Activated B cell treated with CpG ODN at 0.5 μM for 24 hours (primary cell): ENCODE measurements around the gene FKBP10. TPM values are rescaled to one million over a fixed set of nuclear protein-coding genes. Genes with fewer than 3 reads are reported as not detected.

Experiments used
- ATAC-seq: fragments of 200-7000 bp; cut with Tn5 transposase; one replicate; pipeline ENCODE4 v1.10.0; 2021; ENCODE audit warnings: low read depth, mild to moderate bottlenecking, moderate library complexity
- CTCF ChIA-PET: fragments of 350-600 bp; sonication (Branson Sonifier 250); formaldehyde crosslinking; loops from one replicate; lab custom pipeline; 2021; ENCODE audit warnings: antibody characterized with exemption; lab: Charles Lee
- POLR2A ChIA-PET: fragments of 350-600 bp; sonication (Branson Sonifier 250); formaldehyde crosslinking; loops from one replicate; lab custom pipeline; 2021; ENCODE audit warnings: antibody characterized with exemption; lab: Charles Lee
- DNase-seq: peaks from one replicate; pipeline ENCODE4 v3.0.0; 2022
- H3K27ac Mint-ChIP-seq: one replicate; pipeline ENCODE4 v1.8.0; 2020; ENCODE audit warnings: mixed read lengths
- H3K27me3 Mint-ChIP-seq: one replicate; pipeline ENCODE4 v1.8.0; 2021; ENCODE audit warnings: mixed read lengths
- H3K36me3 Mint-ChIP-seq: one replicate; pipeline ENCODE4 v1.8.0; 2021; ENCODE audit warnings: low read depth, mixed read lengths
- H3K4me1 Mint-ChIP-seq: one replicate; pipeline ENCODE4 v1.8.0; 2021; ENCODE audit warnings: mixed read lengths
- H3K4me3 Mint-ChIP-seq: one replicate; pipeline ENCODE4 v1.8.0; 2020; ENCODE audit warnings: mild to moderate bottlenecking, mixed read lengths
- H3K9me3 Mint-ChIP-seq: one replicate; pipeline ENCODE4 v1.8.0; 2020; ENCODE audit warnings: mixed read lengths
- CTCF ChIP-seq: fragments of 200-600 bp; IDR thresholded peaks from one replicate; pipeline ENCODE4 v1.8.0; 2022; ENCODE audit warnings: antibody characterized with exemption, mild to moderate bottlenecking
- intact Hi-C: fragments of 100-400 bp; cut with micrococcal nuclease; formaldehyde crosslinking; loops from one replicate; pipeline ENCODE4 v1.15.1; 2024
- total RNA-seq: library from RNA; stranded (reverse); gene quantifications from 2 replicates; pipeline ENCODE4 v1.2.3, GENCODE V29; 2022

Gene FKBP10
- total RNA-seq, 1 donor from 2014 or later = 0.86 TPM

DNA sequence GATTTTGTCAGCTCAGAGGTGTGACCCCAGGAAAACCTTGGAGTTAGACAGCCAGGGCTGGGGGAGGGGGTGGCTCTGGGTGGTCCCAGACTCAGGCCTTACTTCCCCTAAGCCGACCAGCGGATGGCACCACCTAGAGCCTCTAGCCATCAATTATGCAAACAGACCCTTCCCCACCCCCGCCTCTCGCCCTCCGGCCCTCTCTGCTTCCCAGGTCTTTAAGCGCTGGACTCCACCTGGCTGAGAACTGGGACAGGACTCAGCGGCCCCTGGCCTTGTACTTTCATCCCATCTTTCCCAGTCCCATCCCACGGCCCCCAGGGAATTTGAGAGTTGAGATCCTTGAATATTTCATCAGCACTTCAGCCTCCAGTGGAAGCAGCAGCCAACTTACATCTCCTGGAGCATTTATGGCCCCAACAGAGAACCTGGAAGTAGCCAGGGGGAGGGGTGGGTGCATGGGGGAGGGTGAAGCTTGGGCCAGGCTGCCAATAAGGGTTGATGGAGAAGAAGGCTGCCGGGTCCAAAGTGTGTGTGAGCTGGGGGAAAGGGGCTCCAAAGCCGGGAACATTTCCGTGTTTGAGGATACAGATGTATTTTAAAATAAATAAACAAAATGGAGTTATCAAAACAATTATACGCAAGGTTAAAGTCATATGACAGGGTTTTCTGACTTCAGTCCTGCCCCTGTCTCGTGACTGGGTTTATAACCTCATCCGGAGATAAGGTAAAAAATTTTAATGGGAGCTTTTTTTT is 18.8 kb upstream of the FKBP10 start:
- ChIA-PET POLR2A (interaction anchor here (0.5 kb wide), 1 partner anchor 316 kb away, joined by 6 read pairs; no protein-coding TSS in a partner anchor), CTCF (interaction anchor here (1.9 kb wide), 1 partner anchor 56 kb away, joined by 5 read pairs; no protein-coding TSS in a partner anchor)
- no peak for DNase-seq
- H3K27ac Mint-ChIP-seq = no peak overlapping the region
- H3K36me3 Mint-ChIP-seq = no peaks in the 10 kb centered on the region
- peaks cover 2% of the 10 kb centered on the region for H3K4me1 Mint-ChIP-seq
- ATAC-seq = no peak
- H3K27me3 Mint-ChIP-seq = no peaks in the 10 kb centered on the region
- intact Hi-C loops = no loop called here
- no peak overlapping the region for H3K4me3 Mint-ChIP-seq
- no peak for TF ChIP-seq CTCF
- H3K9me3 Mint-ChIP-seq = no peaks in the 10 kb centered on the region

GRCh38 chr17:41794540-41794975 is 18.2 kb upstream of the FKBP10 start:
- Mint-ChIP-seq H3K9me3 (no peaks in the 10 kb centered on the region), H3K27ac (no peak overlapping the region), H3K4me3 (no peak overlapping the region), H3K36me3 (no peaks in the 10 kb centered on the region), H3K4me1 (no peaks in the 10 kb centered on the region), H3K27me3 (no peaks in the 10 kb centered on the region)
- no peak for DNase-seq
- POLR2A ChIA-PET = interaction anchor here (0.5 kb wide), 1 partner anchor 315 kb away, joined by 6 read pairs; no protein-coding TSS in a partner anchor
- TF ChIP-seq CTCF = no peak
- CTCF ChIA-PET = interaction anchor here (1.9 kb wide), 1 partner anchor 57 kb away, joined by 5 read pairs; no protein-coding TSS in a partner anchor
- ATAC-seq = no peak
- intact Hi-C loops = no loop called here

DNA sequence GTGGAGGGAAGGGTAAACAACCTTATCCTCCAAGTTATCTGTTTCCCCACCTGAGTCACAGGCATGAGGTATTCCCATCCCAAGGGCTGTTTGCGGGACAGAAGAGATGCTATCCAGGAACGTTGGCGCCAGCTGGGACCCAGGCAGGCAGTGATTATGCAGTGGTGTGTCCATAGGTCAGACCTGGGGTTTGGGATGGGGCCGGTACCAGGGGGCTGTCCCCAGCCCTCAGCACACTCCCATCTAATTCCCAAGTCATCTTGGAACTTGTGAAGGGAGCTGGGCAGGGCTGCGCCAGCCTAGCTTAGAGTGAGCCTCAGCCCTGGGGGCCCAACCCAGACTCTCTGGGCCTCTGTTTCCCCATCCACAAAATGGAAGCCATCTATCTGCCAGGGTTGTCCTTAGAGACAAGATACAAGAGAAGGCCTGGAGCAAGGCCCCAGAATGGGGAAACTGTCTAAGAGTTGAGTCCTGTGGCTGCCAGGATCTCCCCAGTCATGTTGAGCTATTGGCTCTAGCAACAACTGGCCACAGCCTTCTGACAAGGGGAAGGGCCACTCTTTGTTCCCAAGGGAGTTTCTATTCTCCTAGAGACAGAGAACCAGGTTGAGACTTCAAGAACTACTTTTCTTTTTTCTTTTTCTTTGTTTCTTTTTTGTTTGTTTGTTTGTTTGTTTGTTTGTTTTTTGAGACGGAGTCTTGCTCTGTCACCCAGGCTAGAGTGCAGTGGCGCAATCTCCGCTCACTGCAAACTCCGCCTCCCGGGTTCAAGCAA is 16.5 kb upstream of the FKBP10 start:
- H3K4me3 Mint-ChIP-seq = no peak overlapping the region
- POLR2A ChIA-PET = no interaction called here

GRCh38 chr17:41797377-41797776 is 15.4 kb upstream of the FKBP10 start:
- no peak for ATAC-seq
- intact Hi-C loops = no loop called here
- no peak overlapping the region for H3K27ac Mint-ChIP-seq

More for the DNA sequence above, 16.5 kb upstream of the FKBP10 start:
- no peak for DNase-seq
- Mint-ChIP-seq H3K36me3 (no peaks in the 10 kb centered on the region), H3K27ac (no peak overlapping the region), H3K27me3 (no peaks in the 10 kb centered on the region), H3K4me1 (peaks cover 5% of the 10 kb centered on the region), H3K9me3 (no peaks in the 10 kb centered on the region)
- no peak for ATAC-seq
- intact Hi-C loops = no loop called here
- TF ChIP-seq CTCF = no peak
- CTCF ChIA-PET = no interaction called here

More at GRCh38 chr17:41797377-41797776, 15.4 kb upstream of the FKBP10 start:
- TF ChIP-seq CTCF = no peak
- POLR2A ChIA-PET = no interaction called here
- H3K9me3 Mint-ChIP-seq = no peaks in the 10 kb centered on the region
- no peaks in the 10 kb centered on the region for H3K27me3 Mint-ChIP-seq
- no peak overlapping the region for H3K4me3 Mint-ChIP-seq
- DNase-seq = no peak
- H3K36me3 Mint-ChIP-seq = no peaks in the 10 kb centered on the region
- CTCF ChIA-PET = interaction anchor here (0.7 kb wide), 1 partner anchor 8 kb away, joined by 3 read pairs; no protein-coding TSS in a partner anchor
- H3K4me1 Mint-ChIP-seq = peaks cover 10% of the 10 kb centered on the region
